Stimulated activated CD4-positive, alpha-beta T cell treated with anti-CD3 and anti-CD28 coated beads, Interleukin-15, amount 100 ng/mL, for 24 hours (primary cell): ENCODE results near the gene TNFSF12.
A peak's percentile ranks its signal among the peaks of the same experiment; 100 is the strongest.

Source experiments
- DNase-seq: peaks from one replicate; pipeline ENCODE4 v3.0.0-alpha.2; 2020

Gene TNFSF12

GRCh38 chr17:7549401-7550055 is 670 bp downstream of the TNFSF12 start:
- peak; percentile 58 for DNase-seq

DNA sequence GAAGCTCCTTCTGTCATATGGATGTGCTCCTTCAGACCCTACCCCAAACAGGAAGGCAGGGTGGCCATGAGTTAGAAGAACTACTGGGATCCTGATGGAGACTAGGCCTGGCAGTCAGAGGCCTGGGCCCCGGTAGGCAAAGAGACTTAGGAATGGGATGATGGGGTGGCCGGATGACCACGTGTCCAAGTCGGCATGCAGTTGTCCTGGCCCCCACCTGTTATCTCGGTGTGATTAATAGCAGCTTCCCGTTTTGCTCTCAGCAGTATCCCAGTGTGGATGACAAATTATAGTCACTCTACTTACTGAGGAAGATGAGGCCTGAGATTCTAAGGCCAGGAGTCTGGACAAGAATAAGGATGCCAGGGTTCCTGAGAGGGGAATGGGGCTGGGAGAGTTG is 1.5 kb downstream of the TNFSF12 start:
- DNase-seq: no peak

GRCh38 chr17:7551396-7551795 is 2.5 kb downstream of the TNFSF12 start:
- no peak for DNase-seq

GRCh38 chr17:7552621-7553051 is 3.8 kb downstream of the TNFSF12 start:
- peak; percentile 53 for DNase-seq

DNA sequence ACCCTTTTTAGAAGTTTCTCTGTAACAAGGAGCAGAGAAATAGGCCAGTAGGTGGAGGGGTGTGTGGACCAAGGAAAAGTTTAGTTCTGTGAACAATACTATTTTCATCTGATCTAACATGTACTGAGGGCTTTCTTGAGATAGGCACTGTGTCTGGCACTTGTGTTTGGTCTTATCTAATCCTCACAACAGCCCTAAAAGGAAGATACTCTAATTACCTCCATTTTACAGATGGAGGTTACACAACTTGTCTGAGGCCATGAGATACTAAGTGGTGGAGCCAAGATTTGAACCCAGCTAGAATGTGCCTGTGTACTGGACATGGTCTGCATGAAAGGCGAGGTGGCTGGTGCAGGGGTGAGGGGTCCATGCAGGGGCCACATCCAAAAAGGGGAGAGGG is 4.5 kb downstream of the TNFSF12 start:
- DNase-seq: no peak

GRCh38 chr17:7555320-7555948 is 6.6 kb downstream of the TNFSF12 start:
- no peak for DNase-seq

- no peak for DNase-seq
Observed at GRCh38 chr17:7556627-7557026, 7.8 kb downstream of the TNFSF12 start.

DNA sequence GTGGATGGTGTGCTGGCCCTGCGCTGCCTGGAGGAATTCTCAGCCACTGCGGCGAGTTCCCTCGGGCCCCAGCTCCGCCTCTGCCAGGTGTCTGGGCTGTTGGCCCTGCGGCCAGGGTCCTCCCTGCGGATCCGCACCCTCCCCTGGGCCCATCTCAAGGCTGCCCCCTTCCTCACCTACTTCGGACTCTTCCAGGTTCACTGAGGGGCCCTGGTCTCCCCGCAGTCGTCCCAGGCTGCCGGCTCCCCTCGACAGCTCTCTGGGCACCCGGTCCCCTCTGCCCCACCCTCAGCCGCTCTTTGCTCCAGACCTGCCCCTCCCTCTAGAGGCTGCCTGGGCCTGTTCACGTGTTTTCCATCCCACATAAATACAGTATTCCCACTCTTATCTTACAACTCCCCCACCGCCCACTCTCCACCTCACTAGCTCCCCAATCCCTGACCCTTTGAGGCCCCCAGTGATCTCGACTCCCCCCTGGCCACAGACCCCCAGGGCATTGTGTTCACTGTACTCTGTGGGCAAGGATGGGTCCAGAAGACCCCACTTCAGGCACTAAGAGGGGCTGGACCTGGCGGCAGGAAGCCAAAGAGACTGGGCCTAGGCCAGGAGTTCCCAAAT is 8.4 kb downstream of the TNFSF12 start:
- DNase-seq: no peak

GRCh38 chr17:7557775-7558543 is 9.1 kb downstream of the TNFSF12 start:
- peak; percentile 51 for DNase-seq

- no peak for DNase-seq
Observed at GRCh38 chr17:7558544-7559319, 9.9 kb downstream of the TNFSF12 start, which contains the start of gene TNFSF13. Gene TNFSF13, plus strand, starts transcription at chr17:7558750. Its CDS starts 290 bp downstream, at chr17:7559040.

DNA sequence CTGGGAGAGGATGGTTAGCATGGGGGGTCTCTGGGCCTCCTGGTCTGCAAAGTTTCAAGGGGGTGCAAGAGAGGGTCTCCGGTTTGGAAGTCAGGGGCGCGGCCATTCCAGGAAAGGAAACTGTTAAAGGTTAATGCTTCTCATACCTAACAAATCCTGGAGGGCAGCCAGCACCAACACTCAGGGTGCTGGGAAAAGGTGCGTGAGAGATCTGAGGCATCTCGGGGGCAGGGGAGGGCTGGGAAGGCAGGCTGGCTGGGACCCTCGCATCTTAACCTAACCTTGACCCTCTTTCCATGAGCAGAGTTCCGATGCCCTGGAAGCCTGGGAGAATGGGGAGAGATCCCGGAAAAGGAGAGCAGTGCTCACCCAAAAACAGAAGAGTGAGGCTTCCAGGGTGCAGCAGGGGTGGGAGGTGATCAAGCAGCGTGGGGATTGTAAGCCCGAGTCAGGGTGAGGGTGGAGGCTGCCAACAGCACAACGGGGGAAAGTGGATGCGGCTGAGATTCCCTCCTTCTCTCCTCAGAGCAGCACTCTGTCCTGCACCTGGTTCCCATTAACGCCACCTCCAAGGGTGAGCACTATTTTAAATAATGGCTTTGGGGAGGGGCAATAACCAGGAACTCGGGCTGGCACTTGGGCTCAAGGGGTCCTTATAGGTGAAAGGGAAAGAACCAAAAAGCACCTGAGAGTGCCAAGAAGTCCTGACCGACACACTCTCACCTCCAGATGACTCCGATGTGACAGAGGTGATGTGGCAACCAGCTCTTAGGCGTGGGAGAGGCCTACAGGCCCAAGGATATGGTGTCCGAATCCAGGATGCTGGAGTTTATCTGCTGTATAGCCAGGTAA is 10.7 kb downstream of the TNFSF12 start:
- DNase-seq: no peak

DNA sequence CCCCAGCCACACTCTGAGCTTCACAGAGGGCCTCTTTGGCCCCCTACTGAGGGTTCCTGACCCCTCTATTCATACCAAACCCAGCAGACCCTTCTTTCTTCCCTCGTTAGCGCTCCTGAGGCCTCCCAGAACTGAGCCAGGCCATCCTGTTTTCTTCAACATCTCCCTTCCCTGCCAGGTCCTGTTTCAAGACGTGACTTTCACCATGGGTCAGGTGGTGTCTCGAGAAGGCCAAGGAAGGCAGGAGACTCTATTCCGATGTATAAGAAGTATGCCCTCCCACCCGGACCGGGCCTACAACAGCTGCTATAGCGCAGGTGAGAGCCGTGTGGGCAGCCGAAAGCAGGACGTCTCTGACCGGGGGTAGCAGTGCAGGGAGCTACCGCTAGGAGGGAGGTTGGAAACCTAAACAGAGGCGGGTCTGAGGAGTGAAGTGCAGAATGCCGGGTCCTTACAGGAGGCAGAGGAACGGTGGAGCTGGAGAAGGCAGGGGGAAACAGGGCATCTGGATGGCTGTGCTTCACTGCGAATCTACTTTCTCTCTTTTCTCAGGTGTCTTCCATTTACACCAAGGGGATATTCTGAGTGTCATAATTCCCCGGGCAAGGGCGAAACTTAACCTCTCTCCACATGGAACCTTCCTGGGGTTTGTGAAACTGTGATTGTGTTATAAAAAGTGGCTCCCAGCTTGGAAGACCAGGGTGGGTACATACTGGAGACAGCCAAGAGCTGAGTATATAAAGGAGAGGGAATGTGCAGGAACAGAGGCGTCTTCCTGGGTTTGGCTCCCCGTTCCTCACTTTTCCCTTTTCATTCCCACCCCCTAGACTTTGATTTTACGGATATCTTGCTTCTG is 11.5 kb downstream of the TNFSF12 start:
- peak; percentile 79 for DNase-seq

DNA sequence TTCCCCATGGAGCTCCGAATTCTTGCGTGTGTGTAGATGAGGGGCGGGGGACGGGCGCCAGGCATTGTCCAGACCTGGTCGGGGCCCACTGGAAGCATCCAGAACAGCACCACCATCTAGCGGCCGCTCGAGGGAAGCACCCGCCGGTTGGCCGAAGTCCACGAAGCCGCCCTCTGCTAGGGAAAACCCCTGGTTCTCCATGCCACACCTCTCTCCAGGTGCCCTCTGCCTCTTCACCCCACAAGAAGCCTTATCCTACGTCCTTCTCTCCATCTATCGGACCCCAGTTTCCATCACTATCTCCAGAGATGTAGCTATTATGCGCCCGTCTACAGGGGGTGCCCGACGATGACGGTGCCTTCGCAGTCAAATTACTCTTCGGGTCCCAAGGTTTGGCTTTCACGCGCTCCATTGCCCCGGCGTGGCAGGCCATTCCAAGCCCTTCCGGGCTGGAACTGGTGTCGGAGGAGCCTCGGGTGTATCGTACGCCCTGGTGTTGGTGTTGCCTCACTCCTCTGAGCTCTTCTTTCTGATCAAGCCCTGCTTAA is 12.2 kb downstream of the TNFSF12 start:
- peak; percentile 93 for DNase-seq

- DNase-seq: peak; percentile 93
Observed at GRCh38 chr17:7561589-7562207, 12.8 kb downstream of the TNFSF12 start, which contains the start of gene SENP3. Gene SENP3, plus strand, starts transcription at chr17:7561919. Its CDS starts 1,158 bp downstream, at chr17:7563077.

DNA sequence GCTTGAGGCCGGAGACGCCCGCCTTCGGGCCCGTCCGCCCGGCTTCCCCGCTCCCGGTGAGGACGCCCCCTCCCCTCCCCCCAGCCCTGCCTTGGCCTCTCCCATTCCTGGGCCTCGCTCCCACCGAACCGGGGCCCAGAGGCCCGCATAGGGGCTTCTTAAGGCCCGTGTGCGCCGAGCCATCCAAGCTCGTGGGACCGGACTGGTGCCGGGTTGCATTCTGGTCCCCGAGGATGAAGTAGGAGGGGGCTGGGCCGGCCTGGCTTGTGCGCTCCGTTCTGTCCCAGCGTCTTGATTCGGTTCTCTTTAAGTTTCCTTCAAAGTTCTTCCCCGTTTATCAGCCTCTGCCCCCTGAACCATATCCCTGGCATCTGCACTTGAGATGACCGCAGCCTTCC is 13.3 kb downstream of the TNFSF12 start:
- no peak for DNase-seq

GRCh38 chr17:7563115-7563869 is 14.4 kb downstream of the TNFSF12 start:
- no peak for DNase-seq

- DNase-seq: no peak
Observed at GRCh38 chr17:7569571-7569970, 20.7 kb downstream of the TNFSF12 start.

DNA sequence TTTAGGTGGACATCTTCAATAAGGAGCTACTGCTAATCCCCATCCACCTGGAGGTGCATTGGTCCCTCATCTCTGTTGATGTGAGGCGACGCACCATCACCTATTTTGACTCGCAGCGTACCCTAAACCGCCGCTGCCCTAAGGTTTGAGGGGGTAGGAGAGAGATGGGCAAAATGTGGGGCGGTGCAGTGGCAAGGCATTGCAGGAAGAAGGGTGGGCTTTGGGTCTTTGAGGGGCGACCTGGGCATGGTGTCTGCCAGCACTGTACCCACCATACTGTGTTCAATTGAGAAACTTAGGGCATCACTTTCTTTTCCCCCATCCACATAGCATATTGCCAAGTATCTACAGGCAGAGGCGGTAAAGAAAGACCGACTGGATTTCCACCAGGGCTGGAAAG is 21.5 kb downstream of the TNFSF12 start:
- no peak for DNase-seq

- DNase-seq: peak; percentile 99
Observed at GRCh38 chr17:7572338-7572587, 23.4 kb downstream of the TNFSF12 start.
